HepG2 (cell line): ENCODE results near the gene TOM1L2.

Source experiments
- ARNT ChIP-seq: fragments of 450-650 bp; IDR thresholded peaks from 2 replicates; pipeline ENCODE4 v1.6.1; 2017
- CTCF ChIP-seq: sonication (generic); formaldehyde crosslinking; IDR thresholded peaks from 2 replicates; pipeline ENCODE4 v1.5.0; 2020; ENCODE audit warnings: mild to moderate bottlenecking, missing genetic modification reagents, moderate library complexity
- EZH2 ChIP-seq: conservative IDR thresholded peaks from 2 replicates; pipeline ENCODE4 v1.6.1; 2012; ENCODE audit warnings: mild to moderate bottlenecking, low read depth, low read length, moderate library complexity
- TEAD3 ChIP-seq: optimal IDR thresholded peaks from 2 replicates; pipeline ENCODE3; 2016; ENCODE audit warnings: borderline replicate concordance
- TFE3 ChIP-seq: IDR thresholded peaks from 2 replicates; pipeline ENCODE4 v1.6.1; 2016
- ZFP36 ChIP-seq: fragments of 150-350 bp; IDR thresholded peaks from 2 replicates; pipeline ENCODE4 v1.6.1; 2018; ENCODE audit warnings: borderline replicate concordance, low read length, low read depth; ENCODE audit not compliant: partially characterized antibody
- ZGPAT ChIP-seq: IDR thresholded peaks from 2 replicates; pipeline ENCODE4 v1.6.1; 2016; ENCODE audit warnings: mild to moderate bottlenecking
- ZNF44 ChIP-seq: sonication (generic); formaldehyde crosslinking; IDR thresholded peaks from 2 replicates; pipeline ENCODE4 v1.5.1; 2020; ENCODE audit warnings: mild to moderate bottlenecking, missing genetic modification reagents

GRCh38 chr17:17860766-17861107 lies 111.5 kb downstream of the TOM1L2 start:
- TF ChIP-seq ZFP36 (no peak), ZNF44 (no peak), ARNT (no peak), TFE3 (no peak), EZH2 (no peak), ZGPAT (CRISPR knock-in tag) (no peak), CTCF (CRISPR knock-in tag) (no peak), TEAD3 (no peak)
